ENCODE measurements around the gene SAMMSON. TPM values are rescaled to one million over a fixed set of nuclear protein-coding genes. Genes with fewer than 3 reads are reported as not detected.

The SAMMSON gene
- total and polyA plus RNA-seq, 2 of the 4 experiments (the other 2 are of a cell fraction) = not detected

DNA sequence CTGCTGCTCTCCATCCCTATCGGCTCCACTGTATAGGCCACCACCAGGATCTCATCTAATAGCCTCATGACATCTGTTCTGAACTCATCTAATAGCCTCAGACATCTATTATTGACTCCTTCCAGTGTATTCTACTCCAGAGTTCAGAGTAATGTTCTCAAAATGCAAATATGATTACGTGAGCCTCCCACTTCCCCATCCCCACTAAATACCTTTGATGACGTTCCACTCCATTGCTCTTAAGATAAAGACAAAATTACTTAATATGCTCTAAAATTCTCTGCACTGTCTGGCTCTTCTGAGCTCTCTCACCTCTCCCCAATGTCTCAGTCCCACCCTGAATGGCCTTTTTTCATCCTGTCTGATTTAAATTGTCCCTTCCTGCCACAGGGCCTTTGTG is 94.7 kb downstream of the SAMMSON start:
- DNase-seq = no peak
- Histone ChIP-seq H3K56ac (ENCODE audit: extremely low read depth, insufficient read depth, low read length) (no peak overlapping the region), H3K27ac (ENCODE audit: insufficient read depth, low read length) (no peak overlapping the region), H3K9me3 (ENCODE audit: control insufficient read depth, insufficient read depth, low read length) (no peaks in the 10 kb centered on the region), H3K14ac (replicated peaks; ENCODE audit: low read depth, low read length) (no peak overlapping the region), H3K23ac (ENCODE audit: low read depth, low read length) (no peak overlapping the region), H3K9me1 (ENCODE audit: insufficient read depth, low read length) (no peaks in the 10 kb centered on the region), H4K8ac (ENCODE audit: low read depth in 2 of 2, low read length in 2 of 2) (no peak overlapping the region), H3K4me1 (ENCODE audit: control insufficient read depth, insufficient read depth, low read length) (no peaks in the 10 kb centered on the region), H2BK15ac (ENCODE audit: low read depth, low read length) (no peak overlapping the region), H2AK9ac (replicated peaks; ENCODE audit: low read depth, low read length, poor library complexity) (no peak overlapping the region), H3K36me3 (ENCODE audit: control insufficient read depth, insufficient read depth, low read length) (no peaks in the 10 kb centered on the region), H2BK120ac (ENCODE audit: low read depth, low read length) (no peak overlapping the region), H2AK5ac (ENCODE audit: low read depth, low read length) (no peak overlapping the region), H4K5ac (ENCODE audit: low read depth, low read length) (no peak overlapping the region), H2BK20ac (ENCODE audit: low read depth, low read length) (no peak overlapping the region), H3K9ac (ENCODE audit: low read depth, low read length) (no peak overlapping the region), H3K4ac (ENCODE audit: low read depth, low read length) (no peak overlapping the region), H3K18ac (ENCODE audit: low read depth, low read length) (no peak overlapping the region), H3K27me3 (ENCODE audit: control insufficient read depth, insufficient read depth, low read length) (no peaks in the 10 kb centered on the region), H4K91ac (ENCODE audit: insufficient read depth, low read depth, low read length) (no peak overlapping the region), H3K4me2 (ENCODE audit: low read depth, low read length) (no peak overlapping the region), H2BK5ac (ENCODE audit: low read depth, low read length, poor library complexity, severe bottlenecking) (no peak overlapping the region), H2AFZ (replicated peaks; ENCODE audit: low read length, poor library complexity) (no peak overlapping the region), H4K20me1 (ENCODE audit: insufficient read depth, low read length) (no peaks in the 10 kb centered on the region), H3K4me3 (ENCODE audit: insufficient read depth, low read depth, low read length) (no peak overlapping the region), H3K79me1 (ENCODE audit: low read depth in 1 of 2, low read length in 2 of 2) (no peaks in the 10 kb centered on the region)
- CTCF ChIA-PET = interaction anchor here (0.7 kb wide), 1 partner anchor 348 kb away, joined by 3 read pairs; no protein-coding TSS in a partner anchor
- TF ChIP-seq RFX5 (IDR thresholded peaks at IDR 0.05; ENCODE audit: low read depth, low read length) (no peak), CHD1 (IDR thresholded peaks at IDR 0.05; ENCODE audit: low read depth, low read length) (no peak), MXI1 (IDR thresholded peaks at IDR 0.05; ENCODE audit: borderline replicate concordance, low read depth, low read length) (no peak), MAZ (IDR thresholded peaks at IDR 0.05; ENCODE audit: borderline replicate concordance, low read depth, low read length) (no peak), CEBPB (IDR thresholded peaks at IDR 0.05; ENCODE audit: low read depth, low read length) (no peak), SMC3 (IDR thresholded peaks at IDR 0.05; ENCODE audit: low read depth, low read length) (no peak), BHLHE40 (IDR thresholded peaks at IDR 0.05; ENCODE audit: low read depth, low read length) (no peak), MAFK (IDR thresholded peaks at IDR 0.05; ENCODE audit: low read depth, low read length) (no peak), RCOR1 (IDR thresholded peaks at IDR 0.05; ENCODE audit: insufficient replicate concordance, low read length) (no peak), NFE2L2 (IDR thresholded peaks at IDR 0.05; ENCODE audit: low read depth, low read length) (no peak), RAD21 (IDR thresholded peaks at IDR 0.05; ENCODE audit: low read length) (no peak), FOS (IDR thresholded peaks at IDR 0.05; ENCODE audit: low read depth, low read length) (no peak), POLR2A (IDR thresholded peaks at IDR 0.05; ENCODE audit: low read depth, low read length) (no peak)
- TF ChIP-seq, protein P1, sequence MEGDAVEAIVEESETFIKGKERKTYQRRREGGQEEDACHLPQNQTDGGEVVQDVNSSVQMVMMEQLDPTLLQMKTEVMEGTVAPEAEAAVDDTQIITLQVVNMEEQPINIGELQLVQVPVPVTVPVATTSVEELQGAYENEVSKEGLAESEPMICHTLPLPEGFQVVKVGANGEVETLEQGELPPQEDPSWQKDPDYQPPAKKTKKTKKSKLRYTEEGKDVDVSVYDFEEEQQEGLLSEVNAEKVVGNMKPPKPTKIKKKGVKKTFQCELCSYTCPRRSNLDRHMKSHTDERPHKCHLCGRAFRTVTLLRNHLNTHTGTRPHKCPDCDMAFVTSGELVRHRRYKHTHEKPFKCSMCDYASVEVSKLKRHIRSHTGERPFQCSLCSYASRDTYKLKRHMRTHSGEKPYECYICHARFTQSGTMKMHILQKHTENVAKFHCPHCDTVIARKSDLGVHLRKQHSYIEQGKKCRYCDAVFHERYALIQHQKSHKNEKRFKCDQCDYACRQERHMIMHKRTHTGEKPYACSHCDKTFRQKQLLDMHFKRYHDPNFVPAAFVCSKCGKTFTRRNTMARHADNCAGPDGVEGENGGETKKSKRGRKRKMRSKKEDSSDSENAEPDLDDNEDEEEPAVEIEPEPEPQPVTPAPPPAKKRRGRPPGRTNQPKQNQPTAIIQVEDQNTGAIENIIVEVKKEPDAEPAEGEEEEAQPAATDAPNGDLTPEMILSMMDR (conservative IDR thresholded peaks at IDR 0.05; ENCODE audit: low read depth, low read length) = no peak
- TF ChIP-seq, protein P2, sequence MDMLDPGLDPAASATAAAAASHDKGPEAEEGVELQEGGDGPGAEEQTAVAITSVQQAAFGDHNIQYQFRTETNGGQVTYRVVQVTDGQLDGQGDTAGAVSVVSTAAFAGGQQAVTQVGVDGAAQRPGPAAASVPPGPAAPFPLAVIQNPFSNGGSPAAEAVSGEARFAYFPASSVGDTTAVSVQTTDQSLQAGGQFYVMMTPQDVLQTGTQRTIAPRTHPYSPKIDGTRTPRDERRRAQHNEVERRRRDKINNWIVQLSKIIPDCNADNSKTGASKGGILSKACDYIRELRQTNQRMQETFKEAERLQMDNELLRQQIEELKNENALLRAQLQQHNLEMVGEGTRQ (IDR thresholded peaks at IDR 0.05; ENCODE audit: low read depth, low read length) = no peak
- TF ChIP-seq, protein P3, sequence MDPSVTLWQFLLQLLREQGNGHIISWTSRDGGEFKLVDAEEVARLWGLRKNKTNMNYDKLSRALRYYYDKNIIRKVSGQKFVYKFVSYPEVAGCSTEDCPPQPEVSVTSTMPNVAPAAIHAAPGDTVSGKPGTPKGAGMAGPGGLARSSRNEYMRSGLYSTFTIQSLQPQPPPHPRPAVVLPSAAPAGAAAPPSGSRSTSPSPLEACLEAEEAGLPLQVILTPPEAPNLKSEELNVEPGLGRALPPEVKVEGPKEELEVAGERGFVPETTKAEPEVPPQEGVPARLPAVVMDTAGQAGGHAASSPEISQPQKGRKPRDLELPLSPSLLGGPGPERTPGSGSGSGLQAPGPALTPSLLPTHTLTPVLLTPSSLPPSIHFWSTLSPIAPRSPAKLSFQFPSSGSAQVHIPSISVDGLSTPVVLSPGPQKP (IDR thresholded peaks at IDR 0.05; ENCODE audit: borderline replicate concordance, low read depth, low read length) = no peak
- in situ Hi-C loops (cut with MboI; ENCODE audit: low sequenced_read_pairs) (no loop called here), intact Hi-C loops (cut with micrococcal nuclease) (no loop called here), dilution Hi-C loops (cut with HindIII; ENCODE audit: low sequenced_read_pairs, unreplicated experiment) (no loop called here)
- 57% methylated on average over 1 of the region's 3 CpGs; no CpG with 5 or more reads in 1 of the 2 experiments for WGBS, 2 experiments (ENCODE audit: extremely low coverage in 2 of 2, insufficient read length in 1 of 2)
- BruUV-seq (replicated peaks) = no TSS peak
- no peak for ATAC-seq (ENCODE audit: low read depth)
- POLR2A ChIA-PET (ENCODE audit: unreplicated experiment) = no interaction called here
